NAMALWA (cell line): ENCODE results near the gene MSL1.

Experiments
- DNase-seq: peaks from one replicate; pipeline ENCODE4 v3.0.0-alpha.2; 2015; ENCODE audit warnings: low spot score

MSL1 gene

DNA sequence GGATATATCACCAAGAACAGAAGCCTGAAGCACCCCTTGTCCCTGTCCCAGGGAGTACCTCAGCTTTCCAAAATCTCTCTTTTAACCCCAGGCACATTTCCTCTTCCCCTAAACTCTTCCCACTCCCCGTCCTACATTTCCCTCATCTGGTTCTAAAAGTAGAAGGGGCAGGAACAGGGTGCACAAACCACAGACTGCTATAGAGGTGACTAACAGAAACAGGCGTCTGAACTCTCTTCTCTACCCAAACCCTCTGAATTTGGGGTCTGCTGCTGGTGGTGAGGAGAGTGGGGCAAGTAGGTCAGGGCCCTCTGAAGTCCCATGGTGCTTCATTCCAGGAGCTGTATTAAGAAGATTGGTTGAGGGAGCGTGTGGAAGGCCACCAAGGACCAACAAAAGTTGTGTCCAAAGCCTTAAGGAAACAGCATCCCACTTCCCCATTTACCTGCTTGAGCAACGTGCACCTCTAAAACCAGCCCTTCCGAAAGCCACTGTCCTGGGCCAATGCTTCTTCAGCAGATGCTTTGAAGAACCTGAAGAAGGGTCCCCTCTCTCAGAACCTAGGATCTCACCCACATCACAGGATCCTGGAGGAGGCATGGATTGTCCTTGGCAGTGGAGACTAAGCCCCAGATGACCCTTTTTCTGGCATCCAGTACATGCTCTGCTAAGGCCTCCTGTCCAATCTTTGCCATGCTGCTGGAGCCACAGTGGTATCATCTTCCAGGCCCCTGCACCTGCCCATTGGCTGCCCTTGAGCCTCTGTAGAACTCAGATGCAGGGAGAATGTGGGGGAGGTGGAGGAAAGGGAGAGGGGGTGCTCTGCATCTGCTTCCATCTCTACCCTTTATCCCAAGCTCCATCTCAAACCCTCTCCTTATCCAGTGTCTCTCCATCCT is 15.7 kb upstream of the MSL1 start:
- no peak for DNase-seq

DNA sequence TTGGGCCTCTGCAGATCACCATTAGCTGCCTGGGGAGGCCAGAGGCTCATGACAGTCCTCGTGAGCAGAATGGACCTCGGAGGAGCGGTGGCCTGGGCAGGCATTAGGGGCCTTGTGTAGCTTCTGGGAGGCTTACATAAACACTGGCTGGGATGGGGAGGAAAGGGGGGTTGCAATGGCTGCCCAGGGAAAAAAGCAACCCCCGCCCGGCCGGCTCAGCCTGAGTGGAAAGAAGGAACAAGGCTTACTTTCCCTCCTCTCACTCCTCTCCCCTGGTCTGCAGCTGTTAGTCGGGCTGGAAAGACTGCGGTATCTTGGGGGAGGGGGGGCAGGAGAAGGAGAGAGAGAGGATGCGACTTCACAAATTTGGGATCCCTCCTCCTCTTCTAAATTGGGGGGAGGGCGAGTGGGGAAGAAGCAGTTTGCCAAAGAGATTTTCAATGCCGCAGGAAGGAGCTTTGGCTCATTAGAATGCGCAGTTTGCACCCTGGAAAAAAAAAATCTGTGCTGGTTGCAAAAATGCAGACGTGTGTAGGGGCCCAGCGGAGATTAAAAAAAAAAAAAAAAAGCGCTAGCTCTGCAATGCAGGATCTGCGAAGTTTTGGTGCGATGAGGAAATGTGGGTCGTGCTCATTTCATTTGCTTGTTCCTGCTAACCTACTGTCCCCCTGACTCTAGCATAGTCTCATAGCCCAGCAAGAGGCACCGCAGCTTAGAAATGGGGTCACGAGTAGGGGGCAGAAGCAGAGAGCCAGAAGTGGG is 14.8 kb upstream of the MSL1 start:
- DNase-seq, result no peak

DNA sequence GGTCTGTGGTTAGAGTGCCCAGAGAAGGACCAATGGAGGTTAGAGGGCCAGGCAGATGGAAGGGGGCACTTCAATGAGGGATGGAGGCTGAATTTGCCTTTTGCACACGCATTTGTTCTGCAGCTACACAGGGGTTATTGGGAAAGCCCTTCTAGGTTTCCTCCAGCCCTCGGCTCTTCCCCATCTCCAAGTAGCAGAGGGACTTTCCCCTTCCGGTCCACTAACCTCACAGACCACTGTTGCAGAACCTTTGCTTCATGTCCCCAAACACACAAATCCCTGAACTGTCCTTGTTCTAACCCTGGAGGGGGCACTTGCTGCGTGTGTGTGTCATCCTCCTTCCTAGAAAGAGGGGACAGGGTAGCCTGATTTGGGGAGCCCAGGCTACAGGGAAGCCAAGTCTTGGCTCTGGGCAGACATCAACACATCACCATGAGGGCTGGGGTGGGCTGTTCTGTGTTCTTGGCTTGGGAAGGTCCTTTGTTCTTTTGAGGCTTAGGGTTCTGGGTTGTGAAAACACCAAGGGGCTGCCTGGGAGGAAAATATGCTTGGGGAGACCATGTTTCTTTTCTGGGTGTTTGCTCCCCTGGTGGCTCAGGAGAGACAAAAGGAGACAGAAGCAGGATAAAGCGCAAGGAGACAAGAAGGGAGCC is 14.1 kb upstream of the MSL1 start:
- DNase-seq, result no peak

- DNase-seq, result peak; percentile 54
These were observed 12.6 kb upstream of the MSL1 start for GRCh38 chr17:40108970-40109824.

- no peak for DNase-seq
These were observed 11.5 kb upstream of the MSL1 start for GRCh38 chr17:40110026-40110845.

- peak; percentile 87 for DNase-seq
These were observed 10.3 kb upstream of the MSL1 start for GRCh38 chr17:40111221-40112128.

DNA sequence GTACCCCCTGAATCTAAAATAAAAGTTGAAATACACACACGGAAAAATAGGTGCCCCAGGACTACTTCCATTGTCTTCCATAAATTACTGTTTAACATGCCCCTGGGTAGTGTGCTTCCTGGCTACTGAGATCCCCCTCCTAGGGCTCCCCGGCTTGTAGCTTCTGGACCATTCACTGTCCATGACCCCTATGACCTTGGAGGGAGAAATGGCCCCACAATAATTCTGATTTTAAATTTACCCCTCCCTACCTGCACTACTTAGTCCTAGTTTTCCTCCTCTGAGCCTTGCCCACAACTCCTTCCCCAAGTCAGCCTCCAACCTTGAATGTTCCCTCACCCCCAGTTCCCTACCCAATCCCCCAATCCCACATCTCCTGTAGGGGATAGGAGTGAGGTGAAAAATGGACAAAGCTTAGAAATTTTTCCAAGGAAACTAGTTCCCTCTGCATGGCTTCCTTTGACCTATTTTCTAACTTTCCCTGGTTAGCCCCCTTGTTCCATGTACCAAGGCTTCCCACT is 9.5 kb upstream of the MSL1 start:
- no peak for DNase-seq

DNA sequence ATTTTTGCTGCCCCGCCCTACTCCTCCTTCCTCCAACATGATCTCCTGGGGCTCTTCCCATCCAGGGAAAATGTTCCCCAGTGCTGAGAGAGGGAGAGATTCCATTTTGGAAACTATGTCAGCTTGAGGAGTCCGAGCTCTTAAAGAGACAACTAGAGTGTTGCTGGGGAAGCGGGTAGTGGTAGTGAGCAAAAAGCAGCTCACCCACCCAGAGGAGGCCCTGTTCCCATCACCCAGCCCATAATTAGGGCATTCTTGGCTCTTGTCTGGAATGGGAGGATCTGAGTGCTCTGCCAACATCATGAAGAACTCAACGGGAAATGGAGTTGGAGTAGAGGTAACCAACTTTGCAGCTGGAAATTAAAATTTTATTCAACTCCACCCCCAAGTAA is 9.1 kb upstream of the MSL1 start:
- DNase-seq, result no peak

DNA sequence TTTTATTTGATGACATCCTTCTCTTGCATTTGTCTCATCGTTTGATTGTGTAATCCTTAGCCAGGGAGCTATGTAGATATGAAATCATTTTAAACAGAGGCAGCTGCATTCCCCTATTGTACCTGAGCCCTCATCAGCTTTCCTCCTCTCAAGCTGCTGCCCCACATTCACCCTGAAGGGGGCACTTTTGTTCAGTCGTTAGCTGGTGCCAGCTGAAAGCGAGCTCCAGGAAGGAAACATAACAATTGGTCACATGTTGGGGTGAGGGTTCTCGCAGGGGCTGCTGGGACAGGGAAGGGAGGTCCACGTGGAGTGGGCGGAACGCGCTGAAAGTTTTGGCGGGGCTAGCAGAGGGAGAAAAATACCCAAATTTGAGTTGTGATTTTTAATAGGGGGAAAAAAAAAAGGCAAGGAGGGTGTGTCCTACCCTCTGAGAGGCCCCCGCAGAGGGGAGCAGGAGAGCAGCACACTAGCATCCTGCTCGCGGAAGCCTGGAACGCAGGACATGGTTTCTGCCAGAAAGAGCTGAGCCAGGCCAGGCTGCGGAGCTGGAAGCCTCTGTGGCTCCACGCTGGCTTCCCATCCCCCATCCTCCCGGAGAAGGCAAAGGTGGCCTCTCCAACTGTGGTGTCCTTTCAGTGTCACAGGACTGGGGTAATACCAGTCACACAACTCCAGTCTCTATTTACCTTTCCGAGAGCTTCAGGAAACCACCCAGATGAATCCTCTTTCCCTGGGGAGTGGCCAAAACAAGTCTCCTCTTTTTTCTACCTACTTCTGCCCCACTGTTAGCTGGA is 8.5 kb upstream of the MSL1 start:
- DNase-seq, result peak; percentile 99

GRCh38 chr17:40113907-40114245 is 7.9 kb upstream of the MSL1 start:
- DNase-seq, result no peak

DNA sequence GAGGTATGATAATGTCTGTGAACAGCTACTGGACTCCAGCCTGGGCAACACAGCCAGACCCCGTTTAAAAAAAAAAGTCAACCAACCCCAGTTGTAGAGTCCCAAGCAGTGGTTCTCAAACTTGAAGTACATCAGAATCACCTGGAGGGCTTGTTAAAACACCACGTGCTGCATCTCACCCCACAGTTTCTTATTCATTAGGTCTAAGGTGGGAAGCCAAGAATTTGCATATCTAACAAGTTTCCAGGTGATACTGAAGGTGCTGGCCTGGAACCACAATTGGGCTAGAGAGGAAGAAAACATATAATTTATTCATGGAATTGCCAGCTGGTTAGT is 6.7 kb upstream of the MSL1 start:
- DNase-seq, result no peak

- DNase-seq, result peak; percentile 46
These were observed 596 bp downstream of the MSL1 start for GRCh38 chr17:40122136-40122998.

GRCh38 chr17:40122999-40123810 is 1.4 kb downstream of the MSL1 start:
- peak; percentile 75 for DNase-seq

DNA sequence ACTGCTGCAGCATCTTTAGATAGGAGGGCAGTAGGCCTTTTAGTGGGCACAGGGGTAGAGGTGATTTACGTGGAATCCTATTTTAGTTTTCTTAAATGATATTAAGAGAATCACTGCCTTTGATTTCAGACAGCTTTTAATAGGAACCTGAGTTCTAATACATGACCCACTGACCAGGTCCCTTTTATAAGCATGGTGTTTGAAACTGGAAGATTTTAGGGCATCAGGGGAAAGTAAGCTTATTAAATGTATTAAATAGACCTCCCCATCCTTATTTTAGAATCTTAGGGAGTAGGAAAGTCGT is 2.0 kb downstream of the MSL1 start:
- no peak for DNase-seq

DNA sequence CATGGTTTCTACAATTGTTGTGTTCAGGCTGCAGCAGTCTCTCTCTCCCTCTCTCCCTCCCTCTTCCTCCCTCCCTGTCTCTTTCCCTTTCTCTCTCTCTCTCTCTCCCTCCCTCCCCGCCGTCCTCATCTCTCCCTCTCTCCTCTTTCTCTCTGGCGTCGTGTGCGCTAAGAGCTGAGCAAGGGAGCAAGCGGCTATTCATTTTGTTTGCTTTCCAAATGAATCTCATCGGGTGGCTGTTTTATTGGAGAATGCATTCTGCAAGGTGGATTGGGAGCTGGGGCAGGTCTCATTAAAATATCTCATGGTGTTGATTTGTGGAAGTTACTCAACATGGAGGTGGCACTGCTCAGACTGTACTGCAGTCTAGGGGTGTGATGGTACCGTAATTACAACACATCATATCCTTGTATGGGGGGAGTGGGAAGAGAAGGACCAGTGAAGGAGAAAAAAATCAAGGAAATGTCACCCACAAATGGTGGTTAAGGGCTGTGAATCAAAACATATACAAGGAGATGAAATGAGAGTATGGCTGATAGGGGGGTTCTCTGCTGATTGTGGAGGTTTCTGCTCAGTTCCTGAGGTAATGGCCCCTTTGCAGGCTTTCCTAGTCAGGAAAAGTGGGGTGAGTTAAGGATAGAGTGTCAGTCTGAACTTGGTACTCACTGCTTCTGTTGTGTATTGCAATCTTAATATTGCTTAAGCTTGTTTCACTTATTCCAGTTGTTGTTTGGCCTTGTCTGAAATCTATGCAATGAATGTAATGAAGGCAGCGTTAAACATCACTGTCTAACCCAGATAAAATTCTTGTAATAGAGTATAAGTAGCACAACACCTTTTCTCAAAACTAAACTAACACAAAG is 2.7 kb downstream of the MSL1 start:
- DNase-seq, result no peak

- DNase-seq, result no peak
These were observed 7.7 kb downstream of the MSL1 start for GRCh38 chr17:40129498-40129897.
